GM18951 (cell line): ENCODE measurements around the gene EFNB3.

ENCODE experiments used
- POLR2A ChIP-seq: IDR thresholded peaks from 4 replicates; pipeline ENCODE4 v1.6.1; 2011; ENCODE audit warnings: mild to moderate bottlenecking; ENCODE audit not compliant: insufficient read length, insufficient read depth; ENCODE audit errors: extremely low read depth
- in situ Hi-C: fragments of 300-500 bp; cut with MboI; formaldehyde crosslinking; loops from one replicate; pipeline ENCODE4 v1.12.0; 2022; ENCODE audit warnings: low sequenced_read_pairs, mixed read lengths, inconsistent platforms; ENCODE audit not compliant: unreplicated experiment

EFNB3 gene

DNA sequence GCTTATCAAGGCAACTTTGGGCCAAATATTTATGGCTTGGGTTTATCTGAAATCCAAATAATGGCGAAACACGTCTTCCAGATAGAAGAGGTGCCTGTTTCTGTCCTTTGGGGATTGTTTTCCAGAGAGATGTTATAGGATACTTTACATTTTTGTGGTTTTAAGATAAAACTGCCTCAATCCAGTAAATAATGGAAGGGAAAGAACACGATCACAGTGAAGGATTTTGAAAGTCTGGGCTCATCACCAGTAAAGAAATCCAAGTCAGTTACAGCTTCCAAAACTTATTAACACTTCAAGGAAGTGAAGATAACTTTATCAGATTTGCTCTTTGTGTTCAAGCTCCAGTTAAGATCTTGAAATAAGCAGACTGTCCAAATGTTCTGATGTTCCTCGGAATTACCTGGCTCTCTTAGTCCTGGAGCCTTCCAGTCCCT is 42.7 kb downstream of the EFNB3 start:
- no peak for TF ChIP-seq POLR2A
- in situ Hi-C loops: no loop called here

DNA sequence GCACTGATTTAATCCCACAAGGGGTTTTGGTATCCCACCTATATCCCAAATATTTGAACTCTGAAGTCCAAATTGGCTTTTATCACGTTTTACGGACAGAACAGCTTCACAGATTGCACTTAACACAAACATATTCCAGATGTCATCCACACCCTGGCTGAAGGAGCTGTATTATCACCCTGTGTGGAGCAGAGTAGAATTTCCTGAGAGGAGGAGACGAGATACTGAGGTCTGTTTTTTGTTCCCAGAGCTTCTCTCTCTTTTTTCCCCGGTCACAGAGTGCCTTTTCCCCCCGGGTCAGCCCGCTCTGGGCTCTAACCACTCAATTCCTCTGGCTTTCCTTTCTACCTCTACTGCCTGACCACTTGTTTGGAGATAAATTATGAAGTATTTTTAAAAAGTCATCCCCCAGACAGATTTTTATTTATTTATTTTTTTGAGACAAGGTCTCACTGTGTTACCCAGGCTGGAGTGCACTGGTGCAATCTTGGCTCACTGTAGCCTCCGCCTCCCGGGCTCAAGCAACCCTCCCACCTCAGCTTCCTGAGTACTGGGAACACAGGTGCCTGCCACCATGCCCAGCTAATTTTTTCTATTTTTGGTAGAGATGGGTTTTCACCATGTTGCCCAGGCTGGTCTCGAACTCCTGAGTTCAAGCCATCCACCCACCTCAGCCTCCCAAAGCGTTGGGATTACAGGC is 43.2 kb downstream of the EFNB3 start:
- no peak for TF ChIP-seq POLR2A
- in situ Hi-C loops: no loop called here

DNA sequence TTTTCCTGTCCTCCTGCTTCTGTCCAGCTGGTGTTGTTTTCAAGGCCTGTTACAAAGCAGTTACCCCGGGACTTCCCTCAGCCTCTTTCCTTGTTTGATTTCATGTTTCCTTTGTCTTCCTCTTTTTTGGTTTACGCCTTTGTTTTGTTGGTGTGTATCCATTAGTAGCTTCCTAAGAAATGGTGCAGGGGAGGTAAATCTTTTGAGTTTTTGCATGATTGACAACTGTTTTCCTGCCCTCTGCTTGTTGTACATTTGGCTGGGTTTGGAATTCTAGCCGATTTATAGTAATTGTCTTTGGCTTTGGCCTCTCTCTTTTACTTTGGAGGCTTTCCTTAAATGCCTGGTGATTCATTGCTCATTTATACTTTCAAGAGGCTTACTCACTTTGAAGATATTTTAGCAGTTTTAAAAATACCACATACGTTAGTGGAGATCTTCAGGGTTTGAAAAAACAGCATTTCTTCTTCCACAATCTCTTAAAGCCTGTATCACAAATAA is 45.4 kb downstream of the EFNB3 start:
- in situ Hi-C loops: no loop called here
- TF ChIP-seq POLR2A: no peak

DNA sequence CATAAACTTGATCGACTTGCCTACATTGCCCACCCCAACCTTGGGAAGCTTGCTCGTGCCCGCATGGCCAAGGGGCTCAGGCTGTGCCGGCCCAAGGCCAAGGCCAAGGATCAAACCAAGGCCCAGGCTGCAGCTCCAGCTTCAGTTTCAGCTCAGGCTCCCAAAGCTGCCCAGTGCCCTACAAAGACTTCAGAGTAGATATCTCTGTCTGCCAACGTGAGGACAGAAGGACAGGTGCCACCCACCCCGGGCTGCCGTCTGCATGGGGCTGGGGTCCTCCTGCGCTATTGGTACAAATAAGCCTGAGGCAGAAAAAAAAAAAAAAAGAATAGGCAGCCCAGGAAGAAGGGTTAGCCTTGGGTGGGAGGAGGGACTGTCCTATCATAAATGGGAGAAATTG is 49.7 kb downstream of the EFNB3 start:
- TF ChIP-seq POLR2A: no peak
- in situ Hi-C loops: no loop called here

DNA sequence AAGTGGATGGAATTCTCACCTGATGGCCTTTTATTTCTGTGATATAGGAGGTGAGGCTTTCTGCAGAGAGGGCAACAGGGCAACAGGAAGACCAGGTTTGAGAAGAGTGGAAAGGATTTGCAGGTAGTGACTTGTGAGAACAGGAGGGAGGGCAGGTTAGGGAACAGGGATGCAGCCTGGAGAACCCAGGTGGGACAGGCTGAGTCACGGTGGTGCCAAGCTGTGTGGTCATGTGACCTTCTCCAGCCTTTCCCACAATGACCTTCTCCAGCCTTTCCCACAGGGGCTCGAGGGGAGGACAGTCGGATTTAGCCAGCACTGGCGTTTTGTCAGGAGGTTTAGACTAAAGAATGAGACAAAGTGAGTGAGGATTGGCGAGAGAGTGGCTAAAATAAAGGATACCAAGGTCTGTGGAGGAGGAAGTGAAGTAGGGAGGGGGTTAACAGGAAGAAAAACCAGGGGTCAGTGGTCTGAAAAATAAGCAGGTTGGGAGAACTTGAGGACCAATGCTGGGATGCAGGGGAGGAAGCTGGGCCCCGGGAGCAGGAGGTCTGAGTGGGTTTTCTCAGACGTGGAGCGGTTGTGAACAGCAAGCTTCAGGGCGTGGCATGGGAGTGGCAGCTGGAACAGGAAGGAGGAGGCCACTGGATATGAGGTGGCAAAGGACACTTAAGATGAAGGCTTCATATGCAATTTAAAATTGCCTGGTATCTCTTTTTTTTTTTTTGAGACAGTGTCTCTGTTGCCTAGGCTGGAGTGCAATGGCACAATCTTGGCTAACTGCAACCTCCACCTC is 50.3 kb downstream of the EFNB3 start:
- in situ Hi-C loops: no loop called here
- TF ChIP-seq POLR2A: no peak

DNA sequence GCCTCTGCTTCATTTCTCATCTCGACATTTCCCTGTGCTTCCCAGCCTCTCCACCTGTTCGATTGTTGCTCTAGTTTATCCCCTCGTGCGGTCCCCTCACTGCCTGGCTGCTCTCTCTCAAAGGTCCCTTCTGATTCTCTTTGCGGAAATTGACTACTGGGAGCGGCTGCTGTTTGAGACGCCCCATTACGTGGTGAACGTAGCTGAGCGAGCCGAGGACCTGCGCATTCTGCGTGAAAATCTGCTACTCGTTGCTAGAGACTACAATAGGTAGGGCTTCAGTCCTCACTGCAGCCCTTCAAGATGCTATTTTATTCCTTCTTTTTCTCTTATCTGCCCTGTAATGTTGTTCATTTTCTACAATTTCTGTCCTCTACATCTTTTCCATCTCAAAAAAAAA is 52.0 kb downstream of the EFNB3 start:
- no peak for TF ChIP-seq POLR2A
- in situ Hi-C loops: no loop called here
